WTC11 (cell line): ENCODE measurements around the gene RASAL3. TPM values are rescaled to one million over a fixed set of nuclear protein-coding genes. Genes with fewer than 3 reads are reported as not detected.

Experiments used
- ATAC-seq: fragments of 200-7000 bp; cut with Tn5 transposase; 2 replicates; pipeline ENCODE4 v1.10.0; 2021; ENCODE audit warnings: mild to moderate bottlenecking, moderate library complexity
- CTCF ChIA-PET: fragments of 300-600 bp; sonication (Branson Sonifier 250); formaldehyde crosslinking; loops from one replicate; lab custom pipeline; 2021; ENCODE audit warnings: antibody characterized with exemption; lab: Charles Lee
- POLR2A ChIA-PET: fragments of 350-600 bp; sonication (Branson Sonifier 250); formaldehyde crosslinking; loops from one replicate; lab custom pipeline; 2021; ENCODE audit warnings: antibody characterized with exemption; lab: Charles Lee
- DNase-seq: peaks from one replicate; pipeline ENCODE4 v3.0.0; 2021; ENCODE audit warnings: low spot score
- H3K27ac Mint-ChIP-seq: 2 replicates; pipeline ENCODE4 v1.8.0; 2021; ENCODE audit warnings: mixed read lengths
- H3K27me3 Mint-ChIP-seq: 2 replicates; pipeline ENCODE4 v1.8.0; 2021; ENCODE audit warnings: low read depth, mild to moderate bottlenecking, moderate library complexity, mixed read lengths
- H3K36me3 Mint-ChIP-seq: 2 replicates; pipeline ENCODE4 v1.8.0; 2021; ENCODE audit warnings: mixed read lengths
- H3K4me1 Mint-ChIP-seq: 2 replicates; pipeline ENCODE4 v1.8.0; 2022; ENCODE audit warnings: mixed read lengths
- H3K4me3 Mint-ChIP-seq: 2 replicates; pipeline ENCODE4 v1.8.0; 2021; ENCODE audit warnings: mild to moderate bottlenecking, moderate library complexity, mixed read lengths
- H3K9me3 Mint-ChIP-seq: 2 replicates; pipeline ENCODE4 v1.8.0; 2021; ENCODE audit warnings: mixed read lengths
- ESRRA ChIP-seq: sonication (generic); formaldehyde crosslinking; IDR thresholded peaks from 2 replicates; pipeline ENCODE4 v1.8.1; 2022; ENCODE audit warnings: mild to moderate bottlenecking, missing genetic modification reagents, borderline replicate concordance
- FOXK1 ChIP-seq: sonication (generic); formaldehyde crosslinking; IDR thresholded peaks from 2 replicates; pipeline ENCODE4 v1.8.0; 2022; ENCODE audit warnings: mild to moderate bottlenecking, moderate library complexity, missing genetic modification reagents
- HMGA2 ChIP-seq: fragments of 250-450 bp; sonication (Bioruptor Pico); IDR thresholded peaks from 2 replicates; pipeline ENCODE4 v1.4.0; 2021; ENCODE audit warnings: mild to moderate bottlenecking, moderate library complexity
- JUN ChIP-seq: sonication (generic); formaldehyde crosslinking; IDR thresholded peaks from 2 replicates; pipeline ENCODE4 v1.8.0; 2023; ENCODE audit warnings: mild to moderate bottlenecking, missing genetic modification reagents
- NFATC4 ChIP-seq: fragments of 250-450 bp; sonication (Bioruptor Pico); IDR thresholded peaks from 2 replicates; pipeline ENCODE4 v1.9.0; 2021; ENCODE audit warnings: mild to moderate bottlenecking
- NR1H2 ChIP-seq: sonication (generic); formaldehyde crosslinking; IDR thresholded peaks from 2 replicates; pipeline ENCODE4 v1.9.0; 2021; ENCODE audit warnings: mild to moderate bottlenecking, moderate library complexity, missing genetic modification reagents
- NR3C1 ChIP-seq: sonication (generic); formaldehyde crosslinking; conservative IDR thresholded peaks from 2 replicates; pipeline ENCODE4 v1.8.1; 2023; ENCODE audit warnings: low read depth, mild to moderate bottlenecking, missing genetic modification reagents
- ZNF232 ChIP-seq: sonication (generic); formaldehyde crosslinking; IDR thresholded peaks from 2 replicates; pipeline ENCODE4 v1.8.0; 2022; ENCODE audit warnings: mild to moderate bottlenecking, missing genetic modification reagents
- total RNA-seq: library from RNA; stranded (reverse); gene quantifications from 3 replicates; pipeline ENCODE4 v1.2.3, GENCODE V29; 2021
- TF ChIP-seq, protein P1 (sequence below): fragments of 250-450 bp; sonication (Bioruptor Pico); IDR thresholded peaks from 2 replicates; pipeline ENCODE4 v1.9.0; 2021; ENCODE audit warnings: mild to moderate bottlenecking, borderline replicate concordance
- TF ChIP-seq, protein P2 (sequence below): fragments of 250-450 bp; sonication (Bioruptor Pico); IDR thresholded peaks from 2 replicates; pipeline ENCODE4 v1.9.0; 2021; ENCODE audit warnings: mild to moderate bottlenecking
- TF ChIP-seq, protein P3 (sequence below): sonication (generic); formaldehyde crosslinking; IDR thresholded peaks from 2 replicates; pipeline ENCODE4 v1.8.0; 2022; ENCODE audit warnings: missing genetic modification reagents
- TF ChIP-seq, protein P4 (sequence below): sonication (generic); formaldehyde crosslinking; IDR thresholded peaks from 2 replicates; pipeline ENCODE4 v1.8.1; 2023; ENCODE audit warnings: mild to moderate bottlenecking, missing genetic modification reagents, moderate library complexity
- TF ChIP-seq, protein P5 (sequence below): sonication (generic); formaldehyde crosslinking; IDR thresholded peaks from 2 replicates; pipeline ENCODE4 v1.8.1; 2022; ENCODE audit warnings: mild to moderate bottlenecking, missing genetic modification reagents, moderate library complexity, borderline replicate concordance
- TF ChIP-seq, protein P6 (sequence below): sonication (generic); formaldehyde crosslinking; IDR thresholded peaks from 2 replicates; pipeline ENCODE4 v1.8.1; 2022; ENCODE audit warnings: missing genetic modification reagents, borderline replicate concordance
- TF ChIP-seq, protein P7 (sequence below): fragments of 250-450 bp; sonication (Bioruptor Pico); IDR thresholded peaks from 2 replicates; pipeline ENCODE4 v1.9.0; 2021; ENCODE audit warnings: moderate library complexity, mild to moderate bottlenecking, inconsistent platforms, borderline replicate concordance

Gene RASAL3
- total RNA-seq, 1 experiment from 2014 or later = 1.6 TPM

DNA sequence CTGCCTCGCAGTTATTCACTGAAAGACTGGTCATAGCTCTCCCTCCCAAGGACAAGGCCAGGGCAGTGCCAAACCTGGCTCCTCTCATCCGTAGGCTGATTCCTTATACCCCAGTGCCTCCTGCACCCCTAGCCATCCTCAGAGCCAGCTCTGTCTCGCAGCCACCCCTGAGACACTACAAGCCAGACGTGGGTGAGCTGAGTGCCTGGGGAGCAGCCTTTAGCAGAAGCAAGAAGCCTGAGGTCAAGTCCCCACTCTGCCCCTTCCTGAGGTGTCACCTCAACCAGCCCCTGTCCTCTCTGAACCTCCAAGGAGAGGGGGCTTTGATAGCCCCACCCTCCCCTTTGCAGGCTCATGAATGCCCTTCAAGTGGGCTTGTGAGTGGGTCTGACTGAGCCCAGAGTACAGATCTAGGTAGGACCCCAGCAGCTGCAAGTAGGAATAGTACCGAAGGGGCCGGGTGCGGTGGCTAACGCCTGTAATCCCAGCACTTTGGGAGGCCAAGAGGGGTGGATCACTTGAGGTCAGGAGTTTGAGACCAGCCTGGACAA, 30.8 kb downstream of the RASAL3 start:
- peaks cover 19% of the 10 kb centered on the region for H3K4me1 Mint-ChIP-seq
- CTCF ChIA-PET = interaction anchor here (1.0 to 1.9 kb wide), 6 partner anchors 14 to 313 kb away, joined by 5 to 22 read pairs (median 8); partner anchors contain the start of gene AKAP8L
- ATAC-seq (no peak; the same call in 1 of the 2 replicates), DNase-seq (no peak)
- H3K9me3 Mint-ChIP-seq = no peaks in the 10 kb centered on the region
- H3K36me3 Mint-ChIP-seq = no peaks in the 10 kb centered on the region
- peak overlapping the region; percentile 97 for H3K27ac Mint-ChIP-seq
- H3K27me3 Mint-ChIP-seq = no peaks in the 10 kb centered on the region; the same call in 1 of the 2 replicates
- TF ChIP-seq, protein P1, sequence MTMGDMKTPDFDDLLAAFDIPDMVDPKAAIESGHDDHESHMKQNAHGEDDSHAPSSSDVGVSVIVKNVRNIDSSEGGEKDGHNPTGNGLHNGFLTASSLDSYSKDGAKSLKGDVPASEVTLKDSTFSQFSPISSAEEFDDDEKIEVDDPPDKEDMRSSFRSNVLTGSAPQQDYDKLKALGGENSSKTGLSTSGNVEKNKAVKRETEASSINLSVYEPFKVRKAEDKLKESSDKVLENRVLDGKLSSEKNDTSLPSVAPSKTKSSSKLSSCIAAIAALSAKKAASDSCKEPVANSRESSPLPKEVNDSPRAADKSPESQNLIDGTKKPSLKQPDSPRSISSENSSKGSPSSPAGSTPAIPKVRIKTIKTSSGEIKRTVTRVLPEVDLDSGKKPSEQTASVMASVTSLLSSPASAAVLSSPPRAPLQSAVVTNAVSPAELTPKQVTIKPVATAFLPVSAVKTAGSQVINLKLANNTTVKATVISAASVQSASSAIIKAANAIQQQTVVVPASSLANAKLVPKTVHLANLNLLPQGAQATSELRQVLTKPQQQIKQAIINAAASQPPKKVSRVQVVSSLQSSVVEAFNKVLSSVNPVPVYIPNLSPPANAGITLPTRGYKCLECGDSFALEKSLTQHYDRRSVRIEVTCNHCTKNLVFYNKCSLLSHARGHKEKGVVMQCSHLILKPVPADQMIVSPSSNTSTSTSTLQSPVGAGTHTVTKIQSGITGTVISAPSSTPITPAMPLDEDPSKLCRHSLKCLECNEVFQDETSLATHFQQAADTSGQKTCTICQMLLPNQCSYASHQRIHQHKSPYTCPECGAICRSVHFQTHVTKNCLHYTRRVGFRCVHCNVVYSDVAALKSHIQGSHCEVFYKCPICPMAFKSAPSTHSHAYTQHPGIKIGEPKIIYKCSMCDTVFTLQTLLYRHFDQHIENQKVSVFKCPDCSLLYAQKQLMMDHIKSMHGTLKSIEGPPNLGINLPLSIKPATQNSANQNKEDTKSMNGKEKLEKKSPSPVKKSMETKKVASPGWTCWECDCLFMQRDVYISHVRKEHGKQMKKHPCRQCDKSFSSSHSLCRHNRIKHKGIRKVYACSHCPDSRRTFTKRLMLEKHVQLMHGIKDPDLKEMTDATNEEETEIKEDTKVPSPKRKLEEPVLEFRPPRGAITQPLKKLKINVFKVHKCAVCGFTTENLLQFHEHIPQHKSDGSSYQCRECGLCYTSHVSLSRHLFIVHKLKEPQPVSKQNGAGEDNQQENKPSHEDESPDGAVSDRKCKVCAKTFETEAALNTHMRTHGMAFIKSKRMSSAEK (CRISPR knock-in tag) = no peak
- TF ChIP-seq NR1H2 (CRISPR knock-in tag) = no peak
- no peak for TF ChIP-seq JUN
- TF ChIP-seq, protein P2, sequence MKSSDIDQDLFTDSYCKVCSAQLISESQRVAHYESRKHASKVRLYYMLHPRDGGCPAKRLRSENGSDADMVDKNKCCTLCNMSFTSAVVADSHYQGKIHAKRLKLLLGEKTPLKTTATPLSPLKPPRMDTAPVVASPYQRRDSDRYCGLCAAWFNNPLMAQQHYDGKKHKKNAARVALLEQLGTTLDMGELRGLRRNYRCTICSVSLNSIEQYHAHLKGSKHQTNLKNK (CRISPR knock-in tag) = no peak
- TF ChIP-seq ZNF232 (CRISPR knock-in tag) = no peak
- no peak for TF ChIP-seq NR3C1 (CRISPR knock-in tag)
- TF ChIP-seq ESRRA (CRISPR knock-in tag) = no peak
- TF ChIP-seq, protein P3, sequence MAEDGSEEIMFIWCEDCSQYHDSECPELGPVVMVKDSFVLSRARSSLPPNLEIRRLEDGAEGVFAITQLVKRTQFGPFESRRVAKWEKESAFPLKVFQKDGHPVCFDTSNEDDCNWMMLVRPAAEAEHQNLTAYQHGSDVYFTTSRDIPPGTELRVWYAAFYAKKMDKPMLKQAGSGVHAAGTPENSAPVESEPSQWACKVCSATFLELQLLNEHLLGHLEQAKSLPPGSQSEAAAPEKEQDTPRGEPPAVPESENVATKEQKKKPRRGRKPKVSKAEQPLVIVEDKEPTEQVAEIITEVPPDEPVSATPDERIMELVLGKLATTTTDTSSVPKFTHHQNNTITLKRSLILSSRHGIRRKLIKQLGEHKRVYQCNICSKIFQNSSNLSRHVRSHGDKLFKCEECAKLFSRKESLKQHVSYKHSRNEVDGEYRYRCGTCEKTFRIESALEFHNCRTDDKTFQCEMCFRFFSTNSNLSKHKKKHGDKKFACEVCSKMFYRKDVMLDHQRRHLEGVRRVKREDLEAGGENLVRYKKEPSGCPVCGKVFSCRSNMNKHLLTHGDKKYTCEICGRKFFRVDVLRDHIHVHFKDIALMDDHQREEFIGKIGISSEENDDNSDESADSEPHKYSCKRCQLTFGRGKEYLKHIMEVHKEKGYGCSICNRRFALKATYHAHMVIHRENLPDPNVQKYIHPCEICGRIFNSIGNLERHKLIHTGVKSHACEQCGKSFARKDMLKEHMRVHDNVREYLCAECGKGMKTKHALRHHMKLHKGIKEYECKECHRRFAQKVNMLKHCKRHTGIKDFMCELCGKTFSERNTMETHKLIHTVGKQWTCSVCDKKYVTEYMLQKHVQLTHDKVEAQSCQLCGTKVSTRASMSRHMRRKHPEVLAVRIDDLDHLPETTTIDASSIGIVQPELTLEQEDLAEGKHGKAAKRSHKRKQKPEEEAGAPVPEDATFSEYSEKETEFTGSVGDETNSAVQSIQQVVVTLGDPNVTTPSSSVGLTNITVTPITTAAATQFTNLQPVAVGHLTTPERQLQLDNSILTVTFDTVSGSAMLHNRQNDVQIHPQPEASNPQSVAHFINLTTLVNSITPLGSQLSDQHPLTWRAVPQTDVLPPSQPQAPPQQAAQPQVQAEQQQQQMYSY (CRISPR knock-in tag) = no peak
- no peak for TF ChIP-seq NFATC4 (CRISPR knock-in tag)
- TF ChIP-seq HMGA2 = no peak
- TF ChIP-seq, protein P4, sequence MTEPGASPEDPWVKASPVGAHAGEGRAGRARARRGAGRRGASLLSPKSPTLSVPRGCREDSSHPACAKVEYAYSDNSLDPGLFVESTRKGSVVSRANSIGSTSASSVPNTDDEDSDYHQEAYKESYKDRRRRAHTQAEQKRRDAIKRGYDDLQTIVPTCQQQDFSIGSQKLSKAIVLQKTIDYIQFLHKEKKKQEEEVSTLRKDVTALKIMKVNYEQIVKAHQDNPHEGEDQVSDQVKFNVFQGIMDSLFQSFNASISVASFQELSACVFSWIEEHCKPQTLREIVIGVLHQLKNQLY = no peak
- TF ChIP-seq, protein P5, sequence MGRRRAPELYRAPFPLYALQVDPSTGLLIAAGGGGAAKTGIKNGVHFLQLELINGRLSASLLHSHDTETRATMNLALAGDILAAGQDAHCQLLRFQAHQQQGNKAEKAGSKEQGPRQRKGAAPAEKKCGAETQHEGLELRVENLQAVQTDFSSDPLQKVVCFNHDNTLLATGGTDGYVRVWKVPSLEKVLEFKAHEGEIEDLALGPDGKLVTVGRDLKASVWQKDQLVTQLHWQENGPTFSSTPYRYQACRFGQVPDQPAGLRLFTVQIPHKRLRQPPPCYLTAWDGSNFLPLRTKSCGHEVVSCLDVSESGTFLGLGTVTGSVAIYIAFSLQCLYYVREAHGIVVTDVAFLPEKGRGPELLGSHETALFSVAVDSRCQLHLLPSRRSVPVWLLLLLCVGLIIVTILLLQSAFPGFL (CRISPR knock-in tag) = no peak
- TF ChIP-seq, protein P6, sequence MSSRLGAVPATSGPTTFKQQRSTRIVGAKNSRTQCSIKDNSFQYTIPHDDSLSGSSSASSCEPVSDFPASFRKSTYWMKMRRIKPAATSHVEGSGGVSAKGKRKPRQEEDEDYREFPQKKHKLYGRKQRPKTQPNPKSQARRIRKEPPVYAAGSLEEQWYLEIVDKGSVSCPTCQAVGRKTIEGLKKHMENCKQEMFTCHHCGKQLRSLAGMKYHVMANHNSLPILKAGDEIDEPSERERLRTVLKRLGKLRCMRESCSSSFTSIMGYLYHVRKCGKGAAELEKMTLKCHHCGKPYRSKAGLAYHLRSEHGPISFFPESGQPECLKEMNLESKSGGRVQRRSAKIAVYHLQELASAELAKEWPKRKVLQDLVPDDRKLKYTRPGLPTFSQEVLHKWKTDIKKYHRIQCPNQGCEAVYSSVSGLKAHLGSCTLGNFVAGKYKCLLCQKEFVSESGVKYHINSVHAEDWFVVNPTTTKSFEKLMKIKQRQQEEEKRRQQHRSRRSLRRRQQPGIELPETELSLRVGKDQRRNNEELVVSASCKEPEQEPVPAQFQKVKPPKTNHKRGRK (CRISPR knock-in tag) = no peak
- TF ChIP-seq, protein P7, sequence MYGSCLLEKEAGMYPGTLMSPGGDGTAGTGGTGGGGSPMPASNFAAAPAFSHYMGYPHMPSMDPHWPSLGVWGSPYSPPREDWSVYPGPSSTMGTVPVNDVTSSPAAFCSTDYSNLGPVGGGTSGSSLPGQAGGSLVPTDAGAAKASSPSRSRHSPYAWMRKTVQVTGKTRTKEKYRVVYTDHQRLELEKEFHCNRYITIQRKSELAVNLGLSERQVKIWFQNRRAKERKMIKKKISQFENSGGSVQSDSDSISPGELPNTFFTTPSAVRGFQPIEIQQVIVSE = no peak
- no peak for TF ChIP-seq FOXK1
- TF ChIP-seq, all 79 proteins: peak for 0
- POLR2A ChIA-PET = interaction anchor here (0.6 to 2.4 kb wide), 3 partner anchors 15 to 266 kb away, joined by 4 to 22 read pairs (median 9); partner anchors contain the start of gene AKAP8L
- peak overlapping the region; percentile 98 for H3K4me3 Mint-ChIP-seq
